Esophagus muscularis mucosa (tissue), 4 donors: ENCODE results near the gene ARHGAP32. TPM values are rescaled to one million over a fixed set of nuclear protein-coding genes. Genes with fewer than 3 reads are reported as not detected.

Experiments
- DNase-seq: peaks from one replicate; pipeline ENCODE4 v3.0.0-alpha.2; 2017; ENCODE audit errors: extremely low spot score
- H3K27ac ChIP-seq, 4 donors: fragments of 200-600 bp; sonication (generic); replicated peaks in 1 of 4; 1 replicate in 3 of 4; 2 replicates in 1 of 4; pipeline ENCODE4 v1.5.1; 2016 to 2019; ENCODE audit warnings: mild to moderate bottlenecking in 1 of 4
- H3K27me3 ChIP-seq, 4 donors: fragments of 200-600 bp; sonication (generic); one replicate each; pipeline versions ENCODE4 v1.5.1 to v1.6.0; 2016 to 2019
- H3K36me3 ChIP-seq, 4 donors: fragments of 200-600 bp; sonication (generic); one replicate each; pipeline ENCODE4 v1.5.1; 2016 to 2019
- H3K4me1 ChIP-seq, 4 donors: fragments of 200-600 bp; sonication (generic); one replicate each; pipeline ENCODE4 v1.5.1; 2016 to 2019
- H3K4me3 ChIP-seq, 4 donors: fragments of 200-600 bp; sonication (generic); 1 replicate in 2 of 4; 2 replicates in 2 of 4; pipeline ENCODE4 v1.5.1; 2016 to 2019; ENCODE audit warnings: mild to moderate bottlenecking in 4 of 4, moderate library complexity in 1 of 4
- H3K9me3 ChIP-seq, 4 donors: fragments of 200-600 bp; sonication (generic); 1 replicate in 3 of 4; 2 replicates in 1 of 4; pipeline ENCODE4 v1.5.1; 2016 to 2019
- EP300 ChIP-seq: sonication (generic); formaldehyde crosslinking; IDR thresholded peaks from one replicate; pipeline ENCODE4 v1.6.1; 2017; ENCODE audit warnings: antibody characterized with exemption
- POLR2A ChIP-seq: fragments of 450-650 bp; IDR thresholded peaks from one replicate; pipeline ENCODE4 v1.6.1; 2017; ENCODE audit warnings: antibody characterized with exemption, moderate library complexity, mild to moderate bottlenecking, low read depth
- POLR2AphosphoS5 ChIP-seq, 2 donors: sonication (generic); formaldehyde crosslinking; IDR thresholded peaks; one replicate each; pipeline ENCODE4 v1.6.1; 2017; ENCODE audit warnings: antibody characterized with exemption in 2 of 2
- WGBS: methylation state at CpG from one replicate; pipeline ENCODE4 v1.1.5; 2018; 5-methylcytosine and 5-hydroxymethylcytosine counted together
- intact Hi-C: fragments of 100-400 bp; cut with DNase I; formaldehyde crosslinking; loops from one replicate; pipeline ENCODE4 v1.15.1; 2023
- total RNA-seq, 4 donors: library from RNA; depleted of rRNA; stranded (reverse); fragments of >200 nt; gene quantifications; one replicate each; pipeline versions ENCODE4 v1.1.0 to v1.2.1, GENCODE V29; 2016
- TF ChIP-seq, protein P1 (sequence below), 3 experiments: fragments of 200-600 bp in 2 of 3; fragments of 450-650 bp in 1 of 3; sonication (generic) in 2 of 3; IDR thresholded peaks; one replicate each; pipeline ENCODE4 v1.5.1; 2017 to 2019; ENCODE audit warnings: antibody characterized with exemption in 3 of 3, mild to moderate bottlenecking in 2 of 3, moderate library complexity in 1 of 3

ARHGAP32 gene
- total RNA-seq, 4 donors from 2014 or later: 11.9 to 17.0 (median 15.8) TPM

DNA sequence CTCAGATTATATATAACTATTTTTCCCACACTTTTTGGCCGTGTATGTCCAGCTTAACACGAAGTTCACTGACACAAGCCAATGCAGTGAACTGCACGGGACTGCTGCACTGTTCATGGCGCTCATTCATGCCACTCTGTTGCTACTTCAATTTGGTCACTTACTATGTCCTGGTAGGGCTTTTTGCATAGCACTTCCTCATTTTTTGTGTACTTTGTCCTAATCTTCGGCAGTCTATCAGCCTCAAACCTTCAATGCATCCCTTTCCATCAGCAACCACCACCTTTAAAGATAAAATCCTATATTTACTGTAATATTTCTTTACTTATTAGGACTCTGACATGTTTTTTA lies 18.7 kb upstream of the ARHGAP32 start:
- intact Hi-C loops: no loop called here
- no peak overlapping the region for H3K27ac ChIP-seq
- H3K36me3 ChIP-seq: no peaks in the 10 kb centered on the region

DNA sequence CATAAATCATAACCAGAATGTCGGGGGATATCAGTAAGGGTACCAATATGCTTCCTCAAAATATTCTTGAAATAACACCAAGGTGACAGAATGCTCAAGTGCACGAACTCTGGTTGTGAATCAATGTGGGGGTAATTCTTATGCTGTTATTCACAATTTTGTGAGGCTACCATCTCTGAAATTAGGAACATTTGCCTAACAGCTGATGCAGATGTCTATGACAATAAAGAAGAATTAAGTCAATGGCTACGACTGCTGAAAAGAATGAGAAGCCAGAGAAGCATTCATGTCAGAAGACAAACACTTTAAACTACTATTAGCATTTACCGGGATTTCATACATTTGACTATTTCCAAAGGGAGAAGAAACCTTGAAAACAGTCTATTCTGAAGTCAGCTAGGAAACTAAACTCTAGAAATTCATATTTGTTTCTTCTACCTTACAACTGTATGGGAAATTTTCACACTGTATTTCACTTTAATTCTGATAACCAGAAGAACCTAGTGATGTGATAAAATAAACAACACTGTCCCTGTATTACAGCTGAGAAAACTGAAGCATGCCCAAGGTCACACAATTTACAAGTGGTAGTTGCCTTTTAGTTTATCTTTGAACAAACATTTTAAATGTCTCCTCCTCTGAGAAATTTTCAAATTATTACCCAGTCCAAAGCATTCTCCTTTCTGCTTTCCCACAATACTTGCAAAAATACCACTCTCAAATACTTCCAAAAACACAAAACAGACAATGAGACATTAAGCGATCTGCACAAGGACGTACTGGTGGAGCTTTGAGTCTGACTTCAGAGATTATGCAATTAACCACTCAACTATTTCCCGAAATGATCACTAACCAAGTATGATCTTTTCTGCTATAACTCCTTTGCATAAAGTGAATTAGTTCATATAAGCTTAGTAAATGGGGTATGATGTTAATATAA lies 18.0 kb upstream of the ARHGAP32 start:
- H3K27me3 ChIP-seq: no peaks in the 10 kb centered on the region
- no peak overlapping the region for H3K27ac ChIP-seq
- H3K4me3 ChIP-seq: no peak overlapping the region
- DNase-seq: no peak
- H3K4me1 ChIP-seq: peaks cover 0 to 22% (median 9%) of the 10 kb centered on the region in 4 donors
- no peak for TF ChIP-seq POLR2AphosphoS5 (IDR thresholded peaks at IDR 0.05)
- no peak for TF ChIP-seq EP300
- no peak for TF ChIP-seq POLR2A
- TF ChIP-seq, protein P1, sequence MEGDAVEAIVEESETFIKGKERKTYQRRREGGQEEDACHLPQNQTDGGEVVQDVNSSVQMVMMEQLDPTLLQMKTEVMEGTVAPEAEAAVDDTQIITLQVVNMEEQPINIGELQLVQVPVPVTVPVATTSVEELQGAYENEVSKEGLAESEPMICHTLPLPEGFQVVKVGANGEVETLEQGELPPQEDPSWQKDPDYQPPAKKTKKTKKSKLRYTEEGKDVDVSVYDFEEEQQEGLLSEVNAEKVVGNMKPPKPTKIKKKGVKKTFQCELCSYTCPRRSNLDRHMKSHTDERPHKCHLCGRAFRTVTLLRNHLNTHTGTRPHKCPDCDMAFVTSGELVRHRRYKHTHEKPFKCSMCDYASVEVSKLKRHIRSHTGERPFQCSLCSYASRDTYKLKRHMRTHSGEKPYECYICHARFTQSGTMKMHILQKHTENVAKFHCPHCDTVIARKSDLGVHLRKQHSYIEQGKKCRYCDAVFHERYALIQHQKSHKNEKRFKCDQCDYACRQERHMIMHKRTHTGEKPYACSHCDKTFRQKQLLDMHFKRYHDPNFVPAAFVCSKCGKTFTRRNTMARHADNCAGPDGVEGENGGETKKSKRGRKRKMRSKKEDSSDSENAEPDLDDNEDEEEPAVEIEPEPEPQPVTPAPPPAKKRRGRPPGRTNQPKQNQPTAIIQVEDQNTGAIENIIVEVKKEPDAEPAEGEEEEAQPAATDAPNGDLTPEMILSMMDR (IDR thresholded peaks at IDR 0.05): no peak
- 81% methylated on average over 7 of the region's 7 CpGs for WGBS
- intact Hi-C loops: no loop called here
- H3K9me3 ChIP-seq: no peaks in the 10 kb centered on the region
- H3K36me3 ChIP-seq: no peaks in the 10 kb centered on the region

More for the DNA sequence above, 18.7 kb upstream of the ARHGAP32 start:
- Histone ChIP-seq H3K4me3 (no peak overlapping the region), H3K4me1 (peaks cover 0 to 22% (median 9%) of the 10 kb centered on the region in 4 donors), H3K9me3 (no peaks in the 10 kb centered on the region), H3K27me3 (no peaks in the 10 kb centered on the region)
- 92% methylated on average over 5 of the region's 5 CpGs for WGBS
- no peak for TF ChIP-seq POLR2AphosphoS5 (IDR thresholded peaks at IDR 0.05)
- TF ChIP-seq, protein P1 (IDR thresholded peaks at IDR 0.05): no peak
- TF ChIP-seq EP300: no peak
- TF ChIP-seq POLR2A: no peak
- DNase-seq: no peak

DNA sequence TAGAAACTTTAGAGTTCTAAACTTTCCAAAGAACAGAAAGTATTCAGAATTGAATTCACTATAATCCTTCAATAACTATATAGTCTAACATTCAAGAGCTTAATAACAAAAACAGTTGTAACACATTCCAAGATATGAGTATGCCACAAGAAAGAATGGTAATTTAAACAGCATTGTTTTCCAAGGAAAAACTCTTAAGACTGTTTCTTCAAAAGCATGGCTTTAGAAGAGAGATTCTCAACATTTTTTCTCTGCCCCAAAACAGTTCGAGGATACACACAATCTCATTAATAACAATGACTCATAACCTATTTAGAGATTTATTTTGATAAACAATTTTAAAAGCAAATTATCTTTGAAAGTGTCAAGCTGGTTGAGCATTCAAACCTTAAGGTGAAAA lies 16.7 kb upstream of the ARHGAP32 start:
- TF ChIP-seq EP300: no peak
- TF ChIP-seq, protein P1 (IDR thresholded peaks at IDR 0.05): no peak
- no peak for TF ChIP-seq POLR2AphosphoS5 (IDR thresholded peaks at IDR 0.05)
- TF ChIP-seq POLR2A: no peak
- intact Hi-C loops: no loop called here
- WGBS: 61% methylated on average over 1 of the region's 1 CpG
- Histone ChIP-seq H3K9me3 (no peaks in the 10 kb centered on the region), H3K4me1 (peaks cover 0 to 25% (median 9%) of the 10 kb centered on the region in 4 donors), H3K4me3 (no peak overlapping the region), H3K27me3 (no peaks in the 10 kb centered on the region), H3K27ac (no peak overlapping the region), H3K36me3 (no peaks in the 10 kb centered on the region)
- DNase-seq: no peak

DNA sequence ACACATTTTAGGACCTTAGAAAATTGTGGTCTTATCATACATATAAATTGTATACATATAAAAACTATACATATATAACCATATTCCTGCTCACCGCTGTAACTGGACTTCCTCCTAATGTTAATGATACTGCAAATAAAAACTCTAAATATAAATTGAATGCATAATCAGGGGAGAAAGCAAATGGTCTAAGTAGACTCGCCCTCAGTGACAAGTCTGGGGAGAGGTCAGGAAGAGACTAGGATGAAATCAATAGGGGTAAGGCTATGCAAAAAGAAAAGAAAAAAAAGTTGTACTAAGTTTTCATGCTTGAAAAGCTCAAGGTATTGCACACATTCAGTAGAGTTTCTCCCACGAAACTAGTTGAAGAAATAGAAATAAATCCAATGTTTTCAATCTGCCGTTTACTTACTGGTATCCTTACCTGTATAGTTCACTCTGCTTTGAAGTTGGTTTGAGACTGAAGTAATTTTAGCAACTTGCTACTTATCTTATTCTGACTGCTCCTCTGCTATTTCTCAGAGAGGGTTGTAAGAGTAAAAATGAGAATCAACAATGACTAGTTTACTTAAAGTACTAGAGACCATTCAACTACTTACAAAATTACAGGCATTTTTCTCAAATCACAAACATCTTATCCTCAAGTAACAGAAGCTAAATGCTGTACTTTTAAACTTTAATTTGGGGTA lies 12.2 kb upstream of the ARHGAP32 start:
- intact Hi-C loops: no loop called here
- no peaks in the 10 kb centered on the region for H3K27me3 ChIP-seq
- no peak overlapping the region for H3K4me3 ChIP-seq
- no peak for DNase-seq
- H3K36me3 ChIP-seq: no peaks in the 10 kb centered on the region
- H3K27ac ChIP-seq: no peak overlapping the region
- TF ChIP-seq, protein P1 (IDR thresholded peaks at IDR 0.05): no peak
- no peak for TF ChIP-seq POLR2AphosphoS5 (IDR thresholded peaks at IDR 0.05)
- WGBS: 94% methylated on average over 4 of the region's 4 CpGs
- H3K9me3 ChIP-seq: no peaks in the 10 kb centered on the region
- H3K4me1 ChIP-seq: peaks cover 0 to 17% (median 5%) of the 10 kb centered on the region in 4 donors
